GF-D8 (cell line): Measurements from ENCODE around the gene CSNK2A1.
A peak's percentile ranks its signal among the peaks of the same experiment; 100 is the strongest.
"Not testable (repeated sequence)": the region's sequence is repeated elsewhere in the genome, so short reads cannot be mapped to it uniquely, and the experiment has no call there.

Experiments
- DNase-seq: peaks from one replicate; lab custom pipeline; 2025; lab: John Stamatoyannopoulos, UW

The CSNK2A1 gene

GRCh38 chr20:543369-544152 is at the start of gene CSNK2A1:
Gene CSNK2A1, minus strand, starts transcription at chr20:543790. Its CDS starts 35,239 bp downstream, at chr20:508551.
- DNase-seq, result peak; percentile 90

GRCh38 chr20:592506-592905 is 48.9 kb upstream of the CSNK2A1 start:
- no peak for DNase-seq

GRCh38 chr20:591941-592340 is 48.4 kb upstream of the CSNK2A1 start:
- no peak for DNase-seq

GRCh38 chr20:588932-589672 is 45.5 kb upstream of the CSNK2A1 start:
- no peak for DNase-seq

- DNase-seq, result no peak
Measured at GRCh38 chr20:588476-588875, 44.9 kb upstream of the CSNK2A1 start.

- DNase-seq, result no peak
Measured at GRCh38 chr20:584971-585301, 41.3 kb upstream of the CSNK2A1 start.

GRCh38 chr20:584161-584970 is 40.8 kb upstream of the CSNK2A1 start:
- no peak for DNase-seq

GRCh38 chr20:582204-582603 is 38.6 kb upstream of the CSNK2A1 start:
- no peak for DNase-seq

- not testable (repeated sequence) for DNase-seq
Measured at GRCh38 chr20:578940-579690, 35.5 kb upstream of the CSNK2A1 start.

GRCh38 chr20:577167-577791 is 33.7 kb upstream of the CSNK2A1 start:
- peak; percentile 13 for DNase-seq

GRCh38 chr20:576156-576555 is 32.6 kb upstream of the CSNK2A1 start:
- DNase-seq, result no peak

- DNase-seq, result no peak
Measured at GRCh38 chr20:575230-575629, 31.6 kb upstream of the CSNK2A1 start.

- DNase-seq, result no peak
Measured at GRCh38 chr20:574297-574942, 30.8 kb upstream of the CSNK2A1 start.

- DNase-seq, result no peak
Measured at GRCh38 chr20:573414-574296, 30.1 kb upstream of the CSNK2A1 start.

GRCh38 chr20:572727-573126 is 29.1 kb upstream of the CSNK2A1 start:
- DNase-seq, result no peak

GRCh38 chr20:571754-572441 is 28.3 kb upstream of the CSNK2A1 start:
- no peak for DNase-seq

GRCh38 chr20:568673-569415 is 25.3 kb upstream of the CSNK2A1 start:
- no peak for DNase-seq

- DNase-seq, result no peak
Measured at GRCh38 chr20:568097-568652, 24.6 kb upstream of the CSNK2A1 start.
